Umbilical cord (tissue), 2 donors: ENCODE measurements around the gene GTSE1. TPM values are rescaled to one million over a fixed set of nuclear protein-coding genes. Genes with fewer than 3 reads are reported as not detected.
A peak's percentile ranks its signal among the peaks of the same experiment; 100 is the strongest.
"Not testable (repeated sequence)": the region's sequence is repeated elsewhere in the genome, so short reads cannot be mapped to it uniquely, and the experiment has no call there.

Source experiments
- DNase-seq: peaks from one replicate; pipeline ENCODE4 v3.0.0-alpha.2; 2015; ENCODE audit warnings: low spot score
- total RNA-seq: library from RNA; depleted of rRNA; stranded (reverse); fragments of >200 nt; gene quantifications from one replicate; pipeline ENCODE4 v1.2.3, GENCODE V29; 2014; ENCODE audit warnings: low replicate concordance; ENCODE audit not compliant: insufficient read depth

Gene GTSE1, protein sequence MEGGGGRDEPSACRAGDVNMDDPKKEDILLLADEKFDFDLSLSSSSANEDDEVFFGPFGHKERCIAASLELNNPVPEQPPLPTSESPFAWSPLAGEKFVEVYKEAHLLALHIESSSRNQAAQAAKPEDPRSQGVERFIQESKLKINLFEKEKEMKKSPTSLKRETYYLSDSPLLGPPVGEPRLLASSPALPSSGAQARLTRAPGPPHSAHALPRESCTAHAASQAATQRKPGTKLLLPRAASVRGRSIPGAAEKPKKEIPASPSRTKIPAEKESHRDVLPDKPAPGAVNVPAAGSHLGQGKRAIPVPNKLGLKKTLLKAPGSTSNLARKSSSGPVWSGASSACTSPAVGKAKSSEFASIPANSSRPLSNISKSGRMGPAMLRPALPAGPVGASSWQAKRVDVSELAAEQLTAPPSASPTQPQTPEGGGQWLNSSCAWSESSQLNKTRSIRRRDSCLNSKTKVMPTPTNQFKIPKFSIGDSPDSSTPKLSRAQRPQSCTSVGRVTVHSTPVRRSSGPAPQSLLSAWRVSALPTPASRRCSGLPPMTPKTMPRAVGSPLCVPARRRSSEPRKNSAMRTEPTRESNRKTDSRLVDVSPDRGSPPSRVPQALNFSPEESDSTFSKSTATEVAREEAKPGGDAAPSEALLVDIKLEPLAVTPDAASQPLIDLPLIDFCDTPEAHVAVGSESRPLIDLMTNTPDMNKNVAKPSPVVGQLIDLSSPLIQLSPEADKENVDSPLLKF
- 3.4 TPM for total RNA-seq

DNA sequence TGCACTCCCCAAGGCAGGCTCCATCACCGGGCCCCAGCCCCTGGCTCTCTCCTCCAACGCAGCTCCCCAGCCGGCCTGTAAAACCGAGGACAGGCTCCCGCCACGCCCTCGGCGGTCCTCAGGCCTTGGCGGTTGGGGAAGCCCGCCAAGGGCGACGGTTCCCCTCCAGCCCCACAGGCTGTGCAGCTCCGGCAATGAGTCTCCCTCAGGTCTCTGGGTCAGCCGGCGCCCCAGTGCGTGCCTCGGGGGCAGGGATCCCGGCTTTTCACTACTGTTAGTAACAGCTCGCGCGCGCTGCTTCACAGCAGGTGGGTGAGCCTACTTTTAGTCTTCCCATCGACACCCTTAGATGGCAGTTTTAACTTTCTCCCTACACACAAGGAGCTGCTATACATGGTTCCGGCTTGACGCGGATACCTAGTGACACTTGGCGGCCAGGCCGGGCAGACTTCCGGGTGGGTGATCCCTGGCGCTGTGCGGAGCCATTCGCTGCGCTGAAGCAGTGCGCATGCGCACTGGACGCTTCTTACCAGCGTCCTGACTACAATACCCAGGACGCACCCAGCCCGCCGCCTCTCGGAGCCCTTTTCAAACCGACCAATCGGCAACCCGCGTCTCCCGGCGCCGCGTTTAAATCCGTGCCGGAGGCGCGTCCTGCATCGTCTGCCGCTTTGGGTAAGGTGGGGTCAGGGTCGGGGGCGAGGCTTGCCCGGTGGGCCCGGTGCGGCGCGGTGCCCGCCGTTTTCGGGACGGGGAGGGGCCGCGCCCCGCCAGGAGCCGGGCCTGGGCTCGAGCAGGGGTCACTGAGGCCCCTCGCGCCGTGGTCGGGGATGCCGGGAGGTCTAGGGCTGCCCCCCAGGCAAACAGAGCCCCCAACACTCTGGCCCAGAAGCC is at the start of gene GTSE1:
Gene GTSE1, plus strand, starts transcription at position 614 of the 894 bp plus-strand sequence. CDS start 531 bp downstream, outside the sequence.
- DNase-seq: peak; percentile 99

DNA sequence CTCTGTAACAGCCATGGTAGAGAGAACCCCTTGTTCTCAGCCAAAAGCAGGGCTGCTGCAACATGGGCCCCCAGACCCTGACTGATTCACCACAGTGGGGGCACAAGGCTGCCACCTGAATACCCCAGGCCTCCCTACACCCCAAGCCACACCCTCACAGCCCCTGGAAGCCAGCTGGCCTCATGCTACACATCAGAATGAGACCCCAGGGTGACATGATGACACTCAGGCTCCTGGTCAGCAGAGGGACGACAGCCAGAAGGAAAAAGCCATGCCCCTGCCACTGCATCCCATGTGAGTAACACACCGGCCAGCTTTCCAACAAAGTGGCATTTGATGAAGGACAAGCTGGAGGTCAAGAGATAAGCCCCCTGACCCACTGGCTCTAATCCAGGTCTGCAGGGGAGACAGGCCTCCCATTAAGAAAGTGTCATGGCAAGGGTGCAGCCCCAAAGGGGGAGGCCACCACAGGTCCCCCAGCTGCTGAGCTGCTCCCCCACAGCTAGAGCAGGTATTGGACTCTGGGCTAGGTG is 49.2 kb upstream of the GTSE1 start:
- no peak for DNase-seq

DNA sequence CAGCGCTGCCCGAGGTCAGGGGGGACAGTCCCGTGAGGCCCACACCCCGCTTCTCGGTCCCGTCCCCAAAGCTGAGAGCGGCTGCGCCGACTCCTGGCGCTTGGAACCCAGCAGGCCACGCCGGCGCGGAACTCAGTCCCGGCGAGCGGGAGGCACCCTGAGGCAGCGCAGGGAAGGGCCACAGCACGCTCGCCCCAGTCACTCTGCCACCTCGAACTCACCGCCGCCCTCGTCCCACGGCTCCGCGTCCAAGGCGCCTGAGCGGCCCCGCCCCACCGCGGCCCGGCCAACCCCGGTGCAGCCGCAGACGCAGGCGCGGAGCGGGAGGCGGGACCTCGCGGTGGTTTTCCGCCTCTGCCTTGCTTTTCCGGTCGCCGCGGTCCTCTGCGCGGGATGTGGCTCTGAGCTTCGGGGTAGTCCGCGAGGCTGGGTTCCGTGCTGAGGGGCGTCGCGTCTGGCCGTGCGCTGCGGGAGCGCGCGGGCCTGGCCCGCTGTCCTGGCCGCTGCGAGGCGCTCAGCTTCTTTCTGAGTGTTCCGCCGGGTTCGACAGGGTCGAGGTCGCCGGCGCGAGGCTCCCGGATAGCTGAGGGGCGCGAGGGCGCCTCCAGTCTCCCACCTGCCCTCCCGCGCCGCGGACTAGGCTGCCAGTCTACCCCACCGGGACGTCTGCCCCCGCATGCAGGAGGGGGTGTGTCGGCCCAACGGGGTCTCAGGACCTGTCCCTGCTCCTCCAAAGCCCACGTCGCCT is 46.5 kb upstream of the GTSE1 start, which contains the start of gene CDPF1:
Gene CDPF1, minus strand, starts transcription at position 259 of the 748 bp plus-strand sequence. CDS start 2,009 bp downstream, outside the sequence.
- DNase-seq: peak; percentile 88

DNA sequence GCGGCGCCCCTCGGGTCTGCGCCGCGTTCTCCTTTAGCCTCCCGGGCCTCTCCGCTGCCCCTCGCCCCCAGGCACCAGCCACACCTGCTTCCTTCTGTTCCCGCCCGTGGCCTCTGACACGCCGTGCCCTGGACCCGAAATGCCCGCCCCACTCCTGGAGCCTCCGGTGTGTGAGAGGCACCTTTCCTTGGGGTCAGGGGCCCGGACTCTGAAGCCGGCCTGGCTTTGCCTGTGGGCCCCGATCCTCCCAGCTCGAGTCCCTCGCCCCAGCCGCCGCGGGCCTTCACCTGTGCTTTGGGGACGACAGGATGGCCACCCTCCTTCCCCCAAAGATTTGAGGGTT is 45.9 kb upstream of the GTSE1 start:
- DNase-seq: no peak

DNA sequence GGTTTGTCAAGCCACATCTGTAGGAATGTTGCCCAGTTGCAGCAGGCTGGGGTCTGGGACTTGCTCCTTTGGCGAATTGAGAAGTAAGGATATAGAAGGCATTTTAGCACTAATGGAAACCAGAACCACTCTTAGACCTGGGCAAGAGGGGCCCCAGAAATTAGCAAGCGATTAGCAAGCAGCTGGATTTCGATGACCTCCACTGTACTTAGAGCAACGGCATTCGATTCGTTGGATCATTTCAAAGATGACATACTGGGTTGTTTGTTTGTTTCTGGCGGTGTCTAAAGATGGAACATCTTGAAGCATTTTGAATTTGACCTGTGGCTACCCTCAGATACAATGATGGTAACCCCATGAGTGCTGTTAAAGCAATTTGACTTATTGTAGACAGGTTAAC is 45.4 kb upstream of the GTSE1 start:
- DNase-seq: no peak

DNA sequence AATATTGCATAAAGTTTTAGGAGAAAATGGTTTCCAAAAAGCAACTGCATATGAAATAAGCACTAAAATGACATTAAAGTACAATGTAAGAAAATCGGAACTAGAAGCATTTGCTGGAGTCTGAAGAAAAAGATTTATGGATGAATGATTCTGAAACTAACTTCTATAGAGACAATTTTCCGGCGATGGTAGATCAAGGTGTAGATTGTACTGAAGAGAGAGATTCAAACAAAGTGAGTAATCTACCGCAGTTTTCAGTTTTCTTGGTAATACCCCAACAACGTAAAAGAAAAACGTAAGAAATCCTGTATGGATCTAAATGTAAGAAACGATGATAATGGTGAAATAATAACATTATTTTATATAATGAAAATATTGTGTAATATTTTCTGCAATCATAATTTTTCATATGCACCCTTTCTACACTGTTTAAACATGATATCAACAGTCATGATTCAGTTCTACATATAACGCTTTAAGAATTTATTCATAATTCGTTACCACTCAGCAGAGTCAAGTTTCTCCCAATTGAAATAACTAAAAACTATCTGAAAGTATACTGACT is 44.8 kb upstream of the GTSE1 start:
- no peak for DNase-seq

DNA sequence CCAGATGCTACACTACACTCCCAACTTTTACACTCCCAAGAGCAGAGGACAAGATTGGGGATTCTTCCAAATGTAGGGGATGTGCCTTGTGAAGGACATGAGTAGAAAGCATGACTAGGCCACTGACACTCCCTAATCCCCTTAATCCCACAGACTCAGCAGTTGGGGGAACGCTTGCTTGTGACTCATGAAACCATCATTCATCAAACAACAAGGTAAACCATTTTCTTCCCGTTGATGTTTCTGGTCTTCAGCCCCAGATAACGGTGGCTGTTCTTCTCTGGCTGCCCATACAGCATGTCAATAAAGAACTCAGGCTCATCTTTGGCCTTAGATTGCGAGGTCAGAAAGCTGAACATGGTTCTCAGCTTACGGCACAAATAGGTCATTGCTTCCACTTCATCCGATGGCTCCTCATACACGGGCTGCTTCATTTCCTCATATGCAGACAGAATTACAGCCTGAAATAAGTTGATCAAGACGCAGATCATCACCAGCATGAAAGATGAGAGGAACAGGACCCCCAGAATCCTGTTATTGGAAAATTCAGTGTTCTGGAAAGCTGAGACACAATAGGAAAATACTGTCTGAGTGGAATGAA is 40.2 kb upstream of the GTSE1 start:
- DNase-seq: no peak

DNA sequence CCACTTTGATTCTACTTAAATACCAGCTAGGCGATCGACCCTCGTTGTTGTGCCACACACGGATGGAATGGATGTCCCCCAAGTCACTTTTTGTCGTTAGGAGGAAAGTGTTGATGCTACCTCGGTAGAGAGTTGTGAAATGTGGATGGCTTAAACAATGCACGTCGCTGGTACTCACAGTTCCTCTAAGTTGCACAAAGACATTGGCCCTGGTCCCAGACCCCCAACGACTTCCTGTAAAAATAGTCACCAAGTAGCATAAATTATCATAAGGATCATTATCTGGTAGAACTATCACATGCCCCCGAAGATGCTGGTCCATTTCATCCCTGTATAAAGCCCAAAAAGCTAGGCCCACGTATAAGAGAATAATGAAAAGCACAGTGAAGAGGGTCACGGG is 37.3 kb upstream of the GTSE1 start:
- no peak for DNase-seq

DNA sequence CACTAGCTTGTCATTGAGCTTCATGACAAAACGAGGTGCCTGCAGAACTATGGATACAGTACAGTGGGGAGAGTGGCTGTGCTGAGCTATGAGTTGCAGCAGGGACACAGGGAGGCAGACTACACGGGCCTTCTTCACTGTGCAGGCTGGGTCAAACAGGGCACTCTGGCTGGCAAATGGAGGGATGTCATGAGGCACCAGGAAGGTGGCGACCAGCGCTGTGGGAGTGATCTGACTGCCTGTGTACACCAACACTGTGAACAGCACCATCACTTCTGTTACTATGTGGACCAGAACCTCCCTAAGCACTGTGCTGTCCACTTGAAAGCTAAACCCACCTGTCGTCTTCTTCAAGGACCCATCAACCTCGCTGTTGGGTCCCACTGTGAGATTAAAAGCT is 36.6 kb upstream of the GTSE1 start:
- DNase-seq: no peak

DNA sequence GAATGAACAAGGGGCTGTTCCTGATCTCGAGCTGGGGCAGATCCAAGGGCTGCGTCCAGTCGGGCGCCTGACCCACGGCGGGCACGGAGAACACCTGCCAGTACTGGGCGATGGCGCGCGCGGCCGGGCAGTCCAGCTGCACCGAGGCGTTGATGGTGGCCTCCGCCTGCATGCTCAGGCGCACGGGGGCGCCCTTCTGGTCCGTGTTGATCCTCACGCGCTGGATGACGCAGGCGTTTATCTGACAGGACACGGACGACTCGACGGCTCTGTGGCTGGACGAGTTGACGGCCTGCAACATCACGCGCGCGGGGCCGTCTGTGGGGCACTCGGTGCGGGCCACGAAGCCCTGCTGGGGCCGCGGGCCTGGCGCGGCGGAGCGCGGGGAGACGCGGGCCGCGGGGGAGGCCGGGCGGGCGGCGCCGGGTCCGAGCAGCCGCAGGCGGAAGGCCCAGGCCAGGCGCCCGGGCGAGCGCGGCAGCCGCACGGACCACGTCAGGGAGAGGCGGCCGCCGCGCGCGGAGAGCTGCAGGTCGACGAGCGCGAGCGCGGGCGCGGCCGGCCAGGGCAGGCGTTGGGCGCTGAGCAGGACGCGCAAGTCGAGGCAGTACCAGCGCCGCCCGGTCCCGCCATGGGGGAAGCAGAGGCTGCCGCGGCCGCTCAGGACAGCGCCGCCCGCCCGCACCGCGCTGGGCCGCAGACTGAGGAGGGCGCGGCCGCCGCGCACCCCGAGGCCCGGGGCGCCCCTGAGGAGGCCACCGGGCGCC is 34.0 kb upstream of the GTSE1 start:
- DNase-seq: no peak

DNA sequence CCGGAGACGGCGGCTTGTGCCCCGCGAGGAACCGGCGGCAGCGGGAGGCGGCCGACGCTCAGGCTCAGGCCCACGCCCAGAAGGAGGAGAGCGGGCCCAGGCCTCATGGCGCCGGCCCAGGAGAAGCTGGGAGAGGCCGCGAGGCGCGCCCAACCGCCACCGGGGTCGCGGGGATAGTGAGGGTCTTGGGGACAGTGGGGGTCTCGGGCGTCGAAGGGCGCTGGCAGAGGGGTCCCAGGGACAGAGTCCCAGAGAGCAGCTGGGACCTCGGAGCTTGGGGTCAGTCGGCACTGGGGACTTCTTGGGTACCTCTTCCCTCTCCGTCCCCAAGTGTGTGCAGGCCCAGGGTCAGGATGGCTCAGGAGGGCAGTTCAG is 33.5 kb upstream of the GTSE1 start, which contains the start of gene PKDREJ:
Gene PKDREJ, minus strand, starts transcription at position 128 of the 375 bp plus-strand sequence. Its CDS starts 21 bp downstream, at position 107.
- DNase-seq: no peak

DNA sequence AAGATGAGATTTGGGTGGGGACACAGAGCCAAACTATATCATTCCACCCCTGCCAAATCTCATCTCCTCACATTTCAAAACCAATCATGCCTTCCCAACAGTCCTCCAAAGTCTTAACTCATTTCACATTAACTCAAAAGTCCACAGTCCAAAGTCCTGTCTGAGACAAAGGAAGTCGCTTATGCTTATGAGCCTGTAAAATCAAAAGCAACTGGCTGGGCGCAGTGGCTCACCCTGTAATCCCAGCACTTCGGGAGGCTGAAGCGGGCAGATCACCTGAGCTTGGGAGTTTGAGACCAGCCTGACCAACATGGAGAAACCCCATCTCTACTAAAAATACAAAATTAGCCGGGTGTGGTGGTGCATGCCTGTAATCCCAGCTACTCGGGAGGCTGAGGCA is 32.1 kb upstream of the GTSE1 start:
- DNase-seq: not testable (repeated sequence)

DNA sequence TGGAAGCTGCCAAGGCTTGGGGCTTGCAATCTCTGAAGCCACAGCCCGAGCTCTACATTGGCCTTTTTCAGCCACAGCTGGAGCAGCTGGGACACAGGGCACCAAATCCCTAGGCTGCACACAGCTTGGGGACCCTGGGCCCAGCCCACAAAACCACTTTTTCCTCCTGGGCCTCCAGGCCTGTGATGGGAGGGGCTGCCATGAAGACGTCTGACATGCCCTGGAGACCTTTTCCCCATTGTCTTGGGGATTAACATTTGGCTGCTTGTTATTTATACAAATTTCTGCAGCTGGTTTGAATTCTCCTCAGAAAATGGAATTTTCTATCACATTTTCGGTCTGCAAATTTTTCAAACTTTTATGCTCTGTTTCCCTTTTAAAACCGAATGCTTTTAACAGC is 31.0 kb upstream of the GTSE1 start:
- DNase-seq: not testable (repeated sequence)

DNA sequence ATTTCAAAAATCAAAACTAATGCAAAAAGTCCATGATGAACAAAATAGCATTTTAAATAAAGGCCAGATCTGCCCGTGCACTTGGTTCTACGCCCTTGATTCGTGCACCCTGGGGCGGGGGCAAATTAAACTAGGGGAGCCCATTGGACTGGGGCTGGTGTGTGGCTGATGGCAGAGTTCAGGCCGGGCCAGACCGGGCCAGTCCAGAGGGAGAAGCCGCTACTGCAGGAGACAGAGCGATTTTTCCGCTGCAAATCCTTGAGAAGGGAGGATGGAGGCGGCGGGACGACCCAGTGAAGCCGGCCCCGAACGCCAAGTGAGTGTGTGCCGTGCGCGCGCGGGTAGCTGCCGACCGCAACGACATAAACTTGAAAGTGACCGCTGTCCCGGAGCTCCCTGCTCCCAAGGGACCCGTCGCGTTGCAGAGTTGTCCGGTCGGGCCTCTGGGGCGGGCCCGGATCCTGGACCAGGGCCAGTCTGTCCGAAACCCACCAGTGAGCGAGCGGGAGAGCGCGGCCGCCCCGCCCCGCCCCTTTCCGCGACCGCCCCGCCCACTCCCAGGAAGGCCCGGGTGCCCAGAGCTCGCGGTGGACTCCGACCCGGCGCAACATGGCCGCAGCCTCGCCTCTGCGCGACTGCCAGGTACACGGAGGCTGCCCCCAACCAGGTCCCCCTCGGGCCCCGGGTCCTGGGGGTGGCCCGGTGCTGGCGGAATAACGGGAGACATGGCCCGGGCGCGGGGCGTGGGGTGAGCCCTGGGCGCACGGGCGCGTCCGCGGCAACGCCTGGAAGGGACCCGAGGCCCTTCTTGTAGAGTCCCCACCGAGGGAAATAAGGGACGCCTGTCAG is 29.0 kb upstream of the GTSE1 start, which contains the start of gene TTC38:
Gene TTC38, plus strand, starts transcription at position 578 of the 849 bp plus-strand sequence. Its CDS starts 32 bp downstream, at position 610.
- DNase-seq: peak; percentile 86

DNA sequence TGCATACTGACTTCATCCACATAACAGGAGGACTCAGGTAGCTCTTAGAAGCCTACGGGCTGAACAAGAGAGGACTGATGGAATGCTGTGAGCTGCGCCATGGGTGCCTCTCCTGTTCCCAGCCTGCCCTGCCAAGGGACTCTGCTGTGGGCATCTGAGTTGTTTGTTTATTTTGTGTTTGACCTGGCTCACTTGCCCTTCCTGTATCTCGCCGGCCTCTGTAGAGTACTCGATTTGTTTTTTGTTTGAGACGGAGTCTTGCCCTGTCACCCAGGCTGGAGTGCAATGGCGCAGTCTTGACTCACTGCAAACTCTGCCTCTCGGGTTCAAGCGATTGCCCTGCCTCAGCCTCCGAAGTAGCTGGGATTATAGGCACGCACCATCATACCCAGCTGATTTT is 27.1 kb upstream of the GTSE1 start:
- no peak for DNase-seq

DNA sequence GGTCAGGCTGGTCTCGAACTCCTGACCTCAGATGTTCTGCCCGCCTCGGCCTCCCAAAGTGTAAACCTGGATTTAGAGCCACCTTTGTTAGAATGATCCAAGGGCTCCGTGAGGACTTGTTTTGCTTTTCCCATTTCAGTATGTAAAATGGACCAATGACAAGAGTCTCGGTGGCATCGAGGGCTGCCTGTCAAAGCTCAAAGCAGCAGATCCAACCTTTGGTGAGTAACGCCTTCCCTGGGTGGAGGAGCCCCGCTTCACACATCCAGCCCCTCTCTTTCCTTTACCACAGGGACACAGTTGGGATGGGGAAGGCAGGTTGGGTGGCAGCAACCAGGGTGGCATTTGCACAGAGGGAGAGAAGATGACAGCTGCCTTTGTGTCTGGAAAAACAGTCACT is 24.5 kb upstream of the GTSE1 start:
- no peak for DNase-seq

DNA sequence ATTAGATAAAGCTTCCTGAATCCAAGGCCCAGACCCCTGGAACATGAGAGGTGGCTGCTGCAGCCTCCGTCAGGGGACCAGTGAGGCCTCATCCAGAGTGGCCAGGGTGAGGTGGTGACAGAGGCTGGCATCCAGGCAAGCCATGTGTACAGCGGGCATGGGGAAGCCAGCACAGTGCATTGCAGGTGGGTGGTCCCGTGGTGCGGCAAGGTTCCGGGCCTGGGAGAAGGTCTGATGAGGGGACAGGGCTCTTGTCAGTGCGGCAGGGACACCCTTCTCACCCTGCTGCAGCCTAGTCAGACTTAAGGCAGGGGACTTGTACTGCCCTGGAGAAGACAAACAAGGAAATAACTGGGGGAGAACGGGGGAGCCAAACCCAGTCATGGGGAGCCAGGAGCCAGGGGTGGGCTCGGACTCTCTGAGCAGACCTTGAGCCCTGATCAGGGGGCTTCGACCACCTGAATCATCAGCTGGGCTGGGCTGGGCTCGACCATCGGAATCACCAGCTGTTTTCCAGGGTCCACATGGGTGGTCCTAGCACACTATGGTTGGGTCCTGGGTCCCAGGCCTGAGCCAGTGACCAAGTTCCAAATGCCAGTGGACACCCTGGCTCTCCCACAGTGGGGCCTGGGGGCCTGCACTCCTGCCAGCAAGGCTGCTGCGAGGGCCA is 23.8 kb upstream of the GTSE1 start:
- no peak for DNase-seq
